ENCODE measurements around the gene SNX6. TPM values are rescaled to one million over a fixed set of nuclear protein-coding genes. Genes with fewer than 3 reads are reported as not detected.

Gene SNX6
- total and polyA plus RNA-seq, 10 of the 15 experiments (the other 5 are each of a cell fraction or from before 2014, with no cell fraction given) = 34.4 to 107 (median 71.7) TPM

GRCh38 chr14:34629657-34630529 is at the start of gene SNX6 (continued):
- TF ChIP-seq, protein P1, sequence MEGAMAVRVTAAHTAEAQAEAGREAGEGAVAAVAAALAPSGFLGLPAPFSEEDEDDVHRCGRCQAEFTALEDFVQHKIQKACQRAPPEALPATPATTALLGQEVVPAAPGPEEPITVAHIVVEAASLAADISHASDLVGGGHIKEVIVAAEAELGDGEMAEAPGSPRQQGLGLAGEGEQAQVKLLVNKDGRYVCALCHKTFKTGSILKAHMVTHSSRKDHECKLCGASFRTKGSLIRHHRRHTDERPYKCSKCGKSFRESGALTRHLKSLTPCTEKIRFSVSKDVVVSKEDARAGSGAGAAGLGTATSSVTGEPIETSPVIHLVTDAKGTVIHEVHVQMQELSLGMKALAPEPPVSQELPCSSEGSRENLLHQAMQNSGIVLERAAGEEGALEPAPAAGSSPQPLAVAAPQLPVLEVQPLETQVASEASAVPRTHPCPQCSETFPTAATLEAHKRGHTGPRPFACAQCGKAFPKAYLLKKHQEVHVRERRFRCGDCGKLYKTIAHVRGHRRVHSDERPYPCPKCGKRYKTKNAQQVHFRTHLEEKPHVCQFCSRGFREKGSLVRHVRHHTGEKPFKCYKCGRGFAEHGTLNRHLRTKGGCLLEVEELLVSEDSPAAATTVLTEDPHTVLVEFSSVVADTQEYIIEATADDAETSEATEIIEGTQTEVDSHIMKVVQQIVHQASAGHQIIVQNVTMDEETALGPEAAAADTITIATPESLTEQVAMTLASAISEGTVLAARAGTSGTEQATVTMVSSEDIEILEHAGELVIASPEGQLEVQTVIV (IDR thresholded peaks at IDR 0.05; ENCODE audit: borderline replicate concordance, partially characterized antibody) = no peak
- no peak for TF ChIP-seq FOS (IDR thresholded peaks at IDR 0.05; ENCODE audit: borderline replicate concordance, extremely low read depth, insufficient read length)
- TF ChIP-seq, protein P2, sequence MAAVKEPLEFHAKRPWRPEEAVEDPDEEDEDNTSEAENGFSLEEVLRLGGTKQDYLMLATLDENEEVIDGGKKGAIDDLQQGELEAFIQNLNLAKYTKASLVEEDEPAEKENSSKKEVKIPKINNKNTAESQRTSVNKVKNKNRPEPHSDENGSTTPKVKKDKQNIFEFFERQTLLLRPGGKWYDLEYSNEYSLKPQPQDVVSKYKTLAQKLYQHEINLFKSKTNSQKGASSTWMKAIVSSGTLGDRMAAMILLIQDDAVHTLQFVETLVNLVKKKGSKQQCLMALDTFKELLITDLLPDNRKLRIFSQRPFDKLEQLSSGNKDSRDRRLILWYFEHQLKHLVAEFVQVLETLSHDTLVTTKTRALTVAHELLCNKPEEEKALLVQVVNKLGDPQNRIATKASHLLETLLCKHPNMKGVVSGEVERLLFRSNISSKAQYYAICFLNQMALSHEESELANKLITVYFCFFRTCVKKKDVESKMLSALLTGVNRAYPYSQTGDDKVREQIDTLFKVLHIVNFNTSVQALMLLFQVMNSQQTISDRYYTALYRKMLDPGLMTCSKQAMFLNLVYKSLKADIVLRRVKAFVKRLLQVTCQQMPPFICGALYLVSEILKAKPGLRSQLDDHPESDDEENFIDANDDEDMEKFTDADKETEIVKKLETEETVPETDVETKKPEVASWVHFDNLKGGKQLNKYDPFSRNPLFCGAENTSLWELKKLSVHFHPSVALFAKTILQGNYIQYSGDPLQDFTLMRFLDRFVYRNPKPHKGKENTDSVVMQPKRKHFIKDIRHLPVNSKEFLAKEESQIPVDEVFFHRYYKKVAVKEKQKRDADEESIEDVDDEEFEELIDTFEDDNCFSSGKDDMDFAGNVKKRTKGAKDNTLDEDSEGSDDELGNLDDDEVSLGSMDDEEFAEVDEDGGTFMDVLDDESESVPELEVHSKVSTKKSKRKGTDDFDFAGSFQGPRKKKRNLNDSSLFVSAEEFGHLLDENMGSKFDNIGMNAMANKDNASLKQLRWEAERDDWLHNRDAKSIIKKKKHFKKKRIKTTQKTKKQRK (IDR thresholded peaks at IDR 0.05; ENCODE audit: low read depth, low read length) = no peak
- TF ChIP-seq, protein P3, sequence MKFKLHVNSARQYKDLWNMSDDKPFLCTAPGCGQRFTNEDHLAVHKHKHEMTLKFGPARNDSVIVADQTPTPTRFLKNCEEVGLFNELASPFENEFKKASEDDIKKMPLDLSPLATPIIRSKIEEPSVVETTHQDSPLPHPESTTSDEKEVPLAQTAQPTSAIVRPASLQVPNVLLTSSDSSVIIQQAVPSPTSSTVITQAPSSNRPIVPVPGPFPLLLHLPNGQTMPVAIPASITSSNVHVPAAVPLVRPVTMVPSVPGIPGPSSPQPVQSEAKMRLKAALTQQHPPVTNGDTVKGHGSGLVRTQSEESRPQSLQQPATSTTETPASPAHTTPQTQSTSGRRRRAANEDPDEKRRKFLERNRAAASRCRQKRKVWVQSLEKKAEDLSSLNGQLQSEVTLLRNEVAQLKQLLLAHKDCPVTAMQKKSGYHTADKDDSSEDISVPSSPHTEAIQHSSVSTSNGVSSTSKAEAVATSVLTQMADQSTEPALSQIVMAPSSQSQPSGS (IDR thresholded peaks at IDR 0.05; ENCODE audit: low read length) = no peak
- no peak for TF ChIP-seq NFYA (IDR thresholded peaks at IDR 0.05; ENCODE audit: borderline replicate concordance, low read depth, low read length)
